Endometrial microvascular endothelial cells (primary cell): ENCODE measurements around the gene TMEM178B. TPM values are rescaled to one million over a fixed set of nuclear protein-coding genes. Genes with fewer than 3 reads are reported as not detected.

Experiments
- in situ Hi-C: cut with HindIII; loops from 2 replicates; pipeline ENCODE4 v1.10.0; 2017; ENCODE audit warnings: low sequenced_read_pairs, low pct_unique_long_range_greater_than_20kb; ENCODE audit errors: inconsistent ontology term
- total RNA-seq: library from RNA; depleted of rRNA; stranded (reverse); fragments of >200 nt; gene quantifications from one replicate; pipeline ENCODE4 v1.2.3, GENCODE V29; 2015; ENCODE audit errors: inconsistent ontology term

Gene TMEM178B
- total RNA-seq, 1 donor from 2014 or later: 0.28 TPM

DNA sequence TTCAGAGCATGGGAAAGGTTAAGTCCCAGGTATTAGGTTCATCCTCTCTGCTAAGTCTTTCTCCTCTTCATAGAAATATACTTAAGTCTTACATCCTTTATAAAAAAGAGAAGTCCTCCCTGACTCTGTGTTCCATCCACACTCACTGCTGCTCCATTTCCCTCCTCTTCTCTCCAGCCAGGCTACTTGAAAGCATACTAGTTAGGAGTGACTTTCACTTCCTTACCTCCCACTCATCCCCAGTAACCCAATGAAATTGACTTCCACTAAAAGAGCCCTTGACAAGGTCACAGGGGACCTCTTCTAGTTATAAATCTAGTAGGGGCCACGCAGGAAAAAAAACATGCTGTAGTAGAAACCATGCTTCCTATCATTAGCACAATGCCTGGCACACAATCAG is 344.2 kb downstream of the TMEM178B start:
- in situ Hi-C loops: no loop called here

DNA sequence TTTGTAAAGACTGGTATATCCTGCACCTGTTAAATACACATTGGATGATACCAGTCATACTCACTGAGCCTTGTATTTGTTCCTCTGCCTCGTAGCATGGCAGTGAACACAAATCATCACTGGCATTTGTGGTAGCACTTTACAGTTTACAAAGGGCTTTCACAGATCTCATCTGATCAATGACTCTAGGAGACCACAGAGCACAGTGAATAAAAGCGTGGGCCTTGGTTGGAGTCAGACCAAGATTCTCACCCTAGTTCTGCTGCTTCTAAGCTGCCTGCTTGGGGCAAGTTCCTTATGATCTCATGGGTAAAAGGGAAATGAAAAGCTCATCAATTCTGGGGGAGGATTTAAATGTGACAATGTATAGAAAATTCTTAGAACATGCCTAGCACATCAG is 347.4 kb downstream of the TMEM178B start:
- in situ Hi-C loops: no loop called here

DNA sequence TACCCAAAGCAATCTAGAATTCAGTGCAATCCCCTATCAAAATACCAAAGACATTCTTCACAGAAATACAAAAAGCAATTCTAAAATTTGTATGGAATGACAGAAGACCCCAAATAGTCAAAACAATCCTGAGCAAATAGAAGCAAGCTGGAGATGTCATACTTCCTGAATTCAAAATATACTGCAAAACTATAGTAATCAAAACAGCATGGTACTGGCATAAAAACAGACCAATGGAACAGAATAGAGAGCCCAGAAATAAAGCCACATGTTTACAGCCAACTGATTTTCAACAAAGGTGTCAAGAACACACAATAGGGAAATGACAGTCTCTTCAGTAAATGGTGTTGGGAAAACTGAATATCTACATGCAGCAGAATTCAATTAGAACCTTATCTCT is 353.3 kb downstream of the TMEM178B start:
- in situ Hi-C loops: no loop called here

DNA sequence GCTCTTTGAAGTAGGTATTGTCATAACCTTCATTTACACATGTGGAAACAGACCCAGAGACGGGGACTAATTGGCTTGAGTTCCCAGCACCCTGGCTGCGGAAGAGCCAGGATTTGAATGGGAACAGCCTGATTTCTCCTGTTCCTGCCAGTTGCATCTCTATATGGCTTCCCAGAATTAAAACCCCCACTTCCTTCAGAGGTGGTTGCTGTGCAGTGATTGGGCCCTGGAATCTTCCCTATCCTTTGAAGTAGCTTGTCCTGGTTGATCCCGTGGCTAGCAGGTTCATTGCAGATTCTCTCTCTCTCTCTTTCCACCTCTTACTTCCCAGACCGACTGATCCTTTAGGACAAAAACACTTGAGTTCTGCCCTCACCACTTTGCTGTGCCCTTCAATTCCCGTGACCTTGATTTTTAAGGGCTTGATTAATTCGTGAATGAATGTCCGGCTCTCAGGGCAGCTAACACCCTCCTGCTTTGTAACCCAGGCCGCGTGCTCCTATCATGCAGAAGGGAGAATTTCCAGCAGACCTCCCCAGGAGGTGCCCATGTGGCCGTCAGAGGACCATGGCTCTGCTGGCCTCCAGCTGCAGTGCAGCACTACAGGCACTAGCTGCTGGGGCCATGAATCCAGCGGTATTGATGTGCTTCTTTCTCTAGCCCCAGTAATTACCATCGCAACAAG is 356.7 kb downstream of the TMEM178B start:
- in situ Hi-C loops: no loop called here

DNA sequence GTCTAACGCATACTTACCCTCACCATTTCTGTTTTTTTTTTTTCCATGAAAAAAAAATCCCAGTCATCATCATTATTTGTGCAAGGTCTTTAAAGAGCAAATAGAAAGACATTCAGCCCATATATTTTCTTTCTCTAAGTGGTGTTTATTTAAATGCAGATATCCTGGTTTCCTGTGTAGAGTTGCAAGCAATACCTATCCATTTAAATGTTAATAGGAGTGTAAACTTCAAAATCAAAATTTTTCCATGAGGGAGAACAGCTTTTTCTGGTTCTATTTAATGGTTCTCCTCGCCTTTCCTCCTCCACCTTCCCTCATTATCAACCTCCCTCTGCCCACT is 357.2 kb downstream of the TMEM178B start:
- in situ Hi-C loops: no loop called here

DNA sequence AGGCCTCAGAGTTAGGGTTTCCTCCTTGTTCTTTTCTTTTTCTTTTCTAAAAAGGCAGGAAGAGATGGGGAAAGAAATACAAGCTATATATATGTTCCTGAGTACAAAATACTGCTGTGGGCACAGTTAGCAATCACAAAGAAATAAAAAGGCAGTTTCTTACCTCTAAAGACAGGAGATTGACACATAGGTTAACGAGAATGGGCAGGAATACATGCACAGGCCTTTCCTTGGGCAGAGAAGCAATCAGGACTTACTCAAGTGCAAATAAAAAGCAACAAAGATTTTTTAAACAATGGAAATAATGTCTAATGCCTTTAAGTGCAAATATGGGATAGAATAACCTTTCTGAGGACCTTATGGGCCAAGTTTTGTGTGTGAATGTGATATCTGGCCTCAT is 357.8 kb downstream of the TMEM178B start:
- in situ Hi-C loops: no loop called here

DNA sequence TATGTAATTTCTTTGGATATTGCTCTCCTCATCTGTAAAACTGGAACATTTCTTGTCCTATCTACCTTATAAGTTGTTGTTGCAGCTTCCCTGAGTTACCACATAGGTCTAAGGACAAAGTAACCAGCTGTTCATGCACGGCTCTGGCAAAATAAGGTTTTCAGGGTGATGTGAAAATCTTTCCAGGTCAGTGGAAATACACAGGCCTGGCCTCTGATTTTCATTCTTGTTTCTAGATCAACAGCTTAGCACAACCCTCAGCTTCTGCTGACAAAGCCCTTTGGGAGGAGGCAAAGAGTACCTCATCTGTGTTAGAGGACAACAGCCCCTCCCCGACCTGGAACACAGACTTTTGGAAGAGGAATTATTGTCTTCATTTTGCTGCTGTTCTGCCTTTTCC is 359.8 kb downstream of the TMEM178B start:
- in situ Hi-C loops: no loop called here

DNA sequence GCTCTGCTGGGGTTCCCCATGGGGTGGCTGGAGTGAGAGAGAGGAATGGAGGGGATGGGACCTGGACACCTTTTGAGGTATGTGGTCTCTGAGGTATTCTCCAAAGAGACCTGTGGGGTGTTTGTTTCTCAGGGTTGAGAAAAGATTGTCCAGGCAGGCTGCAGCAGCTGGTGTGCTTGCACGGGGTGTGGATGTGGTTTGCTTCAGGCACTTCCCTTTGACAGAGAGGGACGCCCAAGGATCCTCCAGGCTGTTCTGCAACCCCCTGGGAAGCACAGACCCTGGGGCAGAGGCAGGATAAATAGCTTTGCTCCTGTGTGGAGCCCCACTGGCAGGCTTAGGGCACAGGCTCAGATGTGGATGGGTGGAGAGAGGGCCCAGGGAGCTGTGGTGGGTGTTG is 362.3 kb downstream of the TMEM178B start:
- in situ Hi-C loops: no loop called here

DNA sequence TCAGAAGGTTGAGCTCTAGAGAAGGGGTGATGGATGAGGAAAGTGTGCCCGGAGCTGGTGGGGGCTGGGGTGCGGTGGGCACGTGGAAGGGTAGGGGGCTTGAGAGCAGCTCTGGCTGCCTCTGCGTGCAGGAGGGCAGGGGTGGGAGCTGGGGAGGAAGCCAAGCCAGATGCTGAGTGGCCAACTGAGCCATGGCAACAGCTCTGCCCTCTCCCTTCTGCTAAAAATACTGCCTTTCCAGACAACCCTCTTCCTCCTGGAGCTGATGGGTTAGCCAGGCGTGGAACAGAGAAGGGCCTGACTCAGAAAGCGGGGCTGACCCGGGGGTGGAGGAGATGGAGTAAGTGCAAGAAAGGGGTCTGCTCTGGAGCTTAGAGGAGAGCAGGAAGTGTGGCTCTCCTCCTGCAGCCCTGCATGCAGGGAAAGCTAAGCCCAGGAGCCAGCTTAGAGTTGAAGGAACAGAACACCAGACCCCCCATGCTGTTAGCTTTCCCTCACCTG is 362.8 kb downstream of the TMEM178B start:
- in situ Hi-C loops: no loop called here

DNA sequence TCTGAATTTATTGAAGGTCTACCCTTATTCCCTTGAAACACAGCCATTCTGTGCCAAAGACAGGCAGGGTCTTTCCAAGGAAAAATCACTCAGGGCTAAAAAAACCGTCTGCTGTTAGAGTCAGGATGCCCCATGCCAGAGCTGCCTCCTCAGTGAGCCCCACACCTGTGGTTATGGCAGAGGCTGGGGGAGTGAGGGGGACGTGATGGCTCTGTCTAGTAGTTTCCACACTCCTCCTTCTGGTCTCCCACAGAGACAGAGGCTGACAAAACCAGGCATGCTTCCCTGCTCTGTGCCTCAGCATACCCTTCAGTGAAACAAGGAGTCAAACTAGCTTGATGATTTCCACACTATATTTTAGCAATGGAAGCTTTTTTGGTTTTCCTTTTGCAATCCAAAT is 365.3 kb downstream of the TMEM178B start:
- in situ Hi-C loops: no loop called here

DNA sequence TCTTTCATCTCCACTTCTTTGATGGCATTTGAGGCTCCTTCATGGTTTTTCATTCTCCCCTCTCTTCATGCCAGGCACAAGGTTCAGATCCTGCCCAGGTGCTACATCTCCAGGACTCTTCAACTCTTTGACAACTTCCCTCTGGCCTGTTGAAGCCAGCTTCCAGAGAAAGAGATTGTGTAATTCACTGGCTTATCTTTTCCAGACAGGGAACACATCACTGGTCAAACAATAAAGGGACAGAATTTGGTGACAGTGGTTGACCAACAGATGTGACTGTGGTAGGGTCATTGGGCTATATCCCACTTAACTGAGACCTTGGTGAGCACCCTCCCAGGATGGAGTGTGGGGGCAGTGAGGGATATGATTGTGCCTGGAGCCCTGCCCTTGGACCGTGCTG is 365.9 kb downstream of the TMEM178B start:
- in situ Hi-C loops: no loop called here

DNA sequence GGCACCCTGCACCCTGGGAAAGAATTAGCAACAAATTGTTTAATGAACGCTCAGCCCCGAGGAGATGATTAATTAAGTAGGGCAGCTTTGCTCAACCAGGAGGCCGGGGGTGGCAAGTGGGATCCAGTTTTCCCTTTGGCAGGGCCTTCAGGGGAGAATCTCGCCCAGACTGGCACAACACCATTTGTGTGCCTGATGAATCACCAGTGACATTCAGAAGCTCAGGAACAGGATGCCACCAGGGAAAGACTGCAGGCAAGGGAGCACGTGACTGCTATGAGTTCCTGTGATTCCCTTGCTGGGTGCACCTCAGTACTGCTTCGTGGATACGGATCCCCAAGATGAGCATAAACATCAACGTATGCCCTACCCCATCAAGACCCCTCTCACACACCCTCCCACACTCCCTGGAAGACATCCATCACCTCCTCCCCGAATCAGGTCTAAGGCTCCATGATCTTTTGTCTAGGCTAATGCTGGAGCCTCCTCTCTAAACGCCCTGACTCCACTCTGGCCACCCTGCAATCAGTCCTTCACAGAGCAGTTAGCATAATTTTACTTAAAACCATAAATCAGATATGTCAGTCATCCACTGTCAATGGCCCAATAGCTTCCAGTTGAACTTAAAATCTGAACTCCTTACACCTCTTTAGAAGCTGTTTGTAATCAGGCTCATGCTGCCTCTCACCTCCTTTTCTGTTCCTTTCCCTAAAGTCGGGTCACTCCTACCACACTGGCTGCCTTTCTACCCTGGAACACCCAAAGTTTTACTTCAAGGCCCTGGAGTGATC is 368.2 kb downstream of the TMEM178B start:
- in situ Hi-C loops: no loop called here

DNA sequence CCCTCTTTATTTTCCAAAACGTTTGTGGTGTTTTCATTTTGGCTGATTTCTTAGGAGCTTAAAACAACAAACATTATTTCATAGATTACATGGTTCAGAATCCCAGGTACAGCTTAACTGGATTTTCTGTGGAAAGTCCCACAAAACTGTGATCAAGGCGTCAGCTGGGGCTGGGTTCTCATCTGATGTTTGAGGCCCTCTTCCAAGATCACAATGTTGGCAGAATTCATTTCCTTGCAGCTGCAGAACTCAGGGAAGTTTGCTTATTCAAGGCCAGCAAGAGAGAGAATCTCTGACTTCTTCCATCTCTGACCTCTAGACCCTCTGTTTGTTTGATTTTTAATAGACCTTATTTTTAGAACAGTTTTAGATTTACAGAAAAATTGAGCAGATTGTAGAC is 368.9 kb downstream of the TMEM178B start:
- in situ Hi-C loops: no loop called here

DNA sequence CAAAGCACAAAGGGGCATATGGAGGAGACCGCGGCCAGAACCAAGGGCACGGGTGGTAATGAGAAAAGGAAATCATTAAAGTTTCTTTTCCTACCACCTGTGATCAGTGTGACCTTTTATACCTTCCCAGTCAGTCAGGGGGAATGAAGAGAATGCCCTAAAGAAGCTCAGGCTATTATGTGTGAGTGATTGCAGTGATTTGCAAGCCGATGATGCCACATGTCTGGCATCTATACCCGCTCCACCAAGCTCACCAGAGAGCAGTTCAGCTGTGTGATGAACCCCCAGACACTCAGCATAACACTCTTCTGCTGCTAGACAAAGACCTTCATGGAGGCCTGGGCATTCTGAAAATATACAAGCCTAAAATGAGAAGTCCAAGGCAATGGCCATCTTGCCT is 371.1 kb downstream of the TMEM178B start:
- in situ Hi-C loops: no loop called here

DNA sequence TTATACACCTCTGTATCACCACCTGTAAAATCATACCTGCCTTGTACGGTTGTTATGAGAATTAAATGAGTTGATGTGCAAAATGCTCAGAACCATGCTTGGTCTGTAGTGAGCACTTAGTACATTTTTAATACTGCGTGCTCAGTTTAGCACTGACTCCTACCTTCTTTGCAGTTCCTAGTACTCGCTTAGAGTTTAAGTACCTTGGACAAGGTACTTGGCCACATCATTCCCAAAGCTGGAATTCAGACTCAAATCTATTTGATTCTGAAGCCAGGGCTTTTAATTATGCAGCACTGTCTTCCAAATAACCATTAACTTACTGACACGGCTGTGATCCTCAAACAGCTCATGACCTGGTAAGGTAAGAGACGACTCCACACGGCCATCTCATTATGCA is 377.4 kb downstream of the TMEM178B start:
- in situ Hi-C loops: no loop called here

DNA sequence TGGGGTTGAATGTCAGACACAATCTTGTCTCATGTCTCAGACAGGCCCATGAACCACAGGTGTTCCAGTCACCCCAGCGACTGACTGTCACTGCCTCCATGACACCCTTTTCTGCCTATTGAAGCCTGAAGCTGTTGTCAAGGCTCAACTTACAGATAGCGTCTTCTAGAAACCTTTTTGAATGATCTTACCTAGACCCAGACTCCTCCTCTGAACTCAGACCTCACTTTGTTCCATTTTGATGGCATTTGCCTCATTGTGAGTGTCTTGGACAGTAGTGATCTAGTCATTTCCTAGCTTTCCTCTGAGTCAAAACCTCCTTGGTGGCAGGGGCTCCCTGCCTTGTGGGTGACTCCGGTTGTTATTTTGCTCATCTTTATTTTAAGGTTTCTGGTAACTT is 379.0 kb downstream of the TMEM178B start:
- in situ Hi-C loops: no loop called here

DNA sequence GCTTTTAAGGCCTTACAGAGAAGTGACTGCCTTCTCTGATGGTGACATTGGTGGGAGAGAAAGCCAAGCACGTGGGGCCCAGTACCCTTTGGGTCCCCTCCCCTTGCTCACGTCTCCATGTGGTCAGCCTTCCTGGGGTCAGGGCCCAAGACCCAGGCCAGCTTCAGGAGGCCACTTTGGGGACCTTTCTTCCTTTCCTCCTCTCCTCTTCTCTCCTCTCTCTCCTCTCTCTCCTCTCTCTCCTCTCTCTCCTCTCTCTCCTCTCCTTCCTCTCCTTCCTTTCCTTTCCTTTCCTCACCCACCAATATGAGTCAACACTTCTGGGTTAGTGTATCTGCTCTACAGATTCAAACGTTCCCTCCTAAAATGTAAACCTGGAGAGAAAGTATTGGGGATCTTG is 380.5 kb downstream of the TMEM178B start:
- in situ Hi-C loops: no loop called here

DNA sequence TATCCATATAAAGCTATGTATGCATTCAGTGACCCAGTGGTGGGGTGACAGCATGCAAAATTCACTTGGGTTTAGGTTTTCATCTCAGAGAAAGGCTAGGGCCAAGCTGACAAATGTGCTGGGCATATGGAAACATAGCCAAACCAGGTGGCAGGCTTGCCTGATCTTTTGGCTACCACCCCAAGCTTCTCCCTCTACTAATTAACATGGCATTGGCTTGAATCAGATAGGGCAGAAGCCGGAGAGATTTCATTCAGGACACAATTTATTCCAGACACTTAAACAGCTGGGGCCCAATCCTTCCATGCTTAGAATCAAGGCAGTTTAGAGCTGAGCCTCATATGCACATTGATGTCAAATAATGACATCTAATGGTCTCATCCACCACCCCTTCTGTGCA is 381.9 kb downstream of the TMEM178B start:
- in situ Hi-C loops: no loop called here

DNA sequence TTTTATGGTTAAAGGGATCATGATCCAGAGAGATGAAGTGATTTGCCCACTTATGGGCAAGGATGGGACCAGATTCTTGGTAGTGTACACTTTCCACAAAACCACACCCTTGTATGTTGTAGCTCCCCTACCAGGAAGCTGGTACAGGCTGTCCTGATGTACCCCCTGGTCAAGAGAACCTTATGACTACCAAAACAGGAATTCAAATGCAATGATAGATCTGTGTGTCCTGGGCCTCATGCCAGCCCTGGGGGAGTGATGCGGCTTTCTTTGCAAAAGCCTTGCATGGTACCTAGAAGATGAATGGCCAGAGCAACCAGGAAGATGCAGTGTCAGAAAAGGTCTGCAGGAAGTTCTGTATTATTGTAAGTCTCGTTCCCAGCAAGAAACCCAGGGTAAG is 382.4 kb downstream of the TMEM178B start:
- in situ Hi-C loops: no loop called here

DNA sequence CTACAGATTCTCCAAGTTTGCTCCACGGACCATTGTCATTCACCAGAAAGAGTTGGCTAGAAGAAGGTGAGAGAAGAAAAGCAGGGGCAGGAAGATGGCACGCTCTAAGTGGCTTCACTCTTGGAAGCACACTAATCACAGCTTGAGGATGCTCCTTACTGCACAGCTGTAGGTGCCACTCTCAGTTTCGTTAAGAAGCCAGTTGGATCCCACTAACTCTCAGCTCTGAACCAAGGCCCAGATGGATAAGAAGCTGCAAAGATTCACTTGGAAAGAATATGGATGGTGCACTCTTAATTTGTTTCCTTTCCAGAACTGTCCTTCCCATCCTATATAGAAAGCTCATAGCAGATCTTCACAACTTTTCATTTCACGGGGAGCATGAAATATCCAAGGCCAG is 382.8 kb downstream of the TMEM178B start:
- in situ Hi-C loops: no loop called here
